K562 (cell line): Measurements from ENCODE around the gene PLXNA2. TPM values are rescaled to one million over a fixed set of nuclear protein-coding genes. Genes with fewer than 3 reads are reported as not detected.
A peak's percentile ranks its signal among the peaks of the same experiment; 100 is the strongest.

Experiments used
- CXXC5 ChIP-seq: fragments of 250-450 bp; sonication (Bioruptor Pico); IDR thresholded peaks from 2 replicates; pipeline ENCODE4 v1.8.0; 2022; ENCODE audit warnings: inconsistent platforms, mild to moderate bottlenecking, moderate library complexity
- HMGXB4 ChIP-seq: sonication (generic); formaldehyde crosslinking; IDR thresholded peaks from 2 replicates; pipeline ENCODE4 v1.8.1; 2023; ENCODE audit warnings: mild to moderate bottlenecking, missing genetic modification reagents
- MGA ChIP-seq: fragments of 450-650 bp; IDR thresholded peaks from 2 replicates; pipeline ENCODE4 v1.6.1; 2016; ENCODE audit warnings: mild to moderate bottlenecking, moderate library complexity
- MTA1 ChIP-seq: fragments of 450-650 bp; IDR thresholded peaks from 2 replicates; pipeline ENCODE4 v1.6.1; 2017; ENCODE audit warnings: borderline replicate concordance
- THRA ChIP-seq: fragments of 450-650 bp; IDR thresholded peaks from 2 replicates; pipeline ENCODE4 v1.6.1; 2017; ENCODE audit warnings: mild to moderate bottlenecking, moderate library complexity
- ZNF41 ChIP-seq: fragments of 250-450 bp; sonication (Bioruptor Pico); conservative IDR thresholded peaks from 2 replicates; pipeline ENCODE4 v1.4.0; 2020; ENCODE audit warnings: mild to moderate bottlenecking
- polyA plus RNA-seq, 8 experiments: library from polyadenylated mRNA; depleted of rRNA in 4 of 8; stranded (reverse) in 5 of 8; unstranded in 3 of 8; fragments of >200 nt; fragmentation: Nextera tagmentation in 2 of 8; fragmentation: Illumina TruSeq in 1 of 8; extraction: Ambion mirVana in 2 of 8; extraction: Trizol in 1 of 8; gene quantifications; 2 replicates each; pipeline versions ENCODE4 v1.2.1 to v1.2.3, GENCODE V29; 2011 to 2014; ENCODE audit warnings: inconsistent platforms in 1 of 8, missing spikeins in 1 of 8
- total RNA-seq, 7 experiments: library from RNA; depleted of rRNA in 6 of 7; stranded (reverse); fragments of >200 nt in 6 of 7; fragmentation: Illumina TruSeq in 2 of 7; extraction: Trizol in 2 of 7; gene quantifications; 2 replicates each; pipeline versions ENCODE4 v1.2.1 to v1.2.3, GENCODE V29; 2011 to 2021; ENCODE audit warnings: low replicate concordance in 1 of 7

The PLXNA2 gene
- total and polyA plus RNA-seq, 9 of the 15 experiments (the other 6 are each of a cell fraction or from before 2014, with no cell fraction given), result 0.01 to 1.3 (median 0.32) TPM

- TF ChIP-seq CXXC5, result 0 out of 2 replicates have a peak, but pooled peaks have one; percentile 53
- TF ChIP-seq ZNF41 (CRISPR knock-in tag), result 0 out of 2 replicates have a peak, but pooled peaks have one; percentile 3
- peak; percentile 40; the same call in 1 of the 2 replicates for TF ChIP-seq MGA
- TF ChIP-seq THRA, result no peak
- no peak for TF ChIP-seq HMGXB4 (CRISPR knock-in tag)
- 0 out of 2 replicates have a peak, but pooled peaks have one; percentile 13 for TF ChIP-seq MTA1
Observed at GRCh38 chr1:208225954-208226937, 17.9 kb downstream of the PLXNA2 start (continued).
